ENCODE measurements around the gene NAT10. TPM values are rescaled to one million over a fixed set of nuclear protein-coding genes. Genes with fewer than 3 reads are reported as not detected.

NAT10 gene
- total RNA-seq, 6 donors from 2014 or later, result 19.3 to 69.1 (median 32.5) TPM

DNA sequence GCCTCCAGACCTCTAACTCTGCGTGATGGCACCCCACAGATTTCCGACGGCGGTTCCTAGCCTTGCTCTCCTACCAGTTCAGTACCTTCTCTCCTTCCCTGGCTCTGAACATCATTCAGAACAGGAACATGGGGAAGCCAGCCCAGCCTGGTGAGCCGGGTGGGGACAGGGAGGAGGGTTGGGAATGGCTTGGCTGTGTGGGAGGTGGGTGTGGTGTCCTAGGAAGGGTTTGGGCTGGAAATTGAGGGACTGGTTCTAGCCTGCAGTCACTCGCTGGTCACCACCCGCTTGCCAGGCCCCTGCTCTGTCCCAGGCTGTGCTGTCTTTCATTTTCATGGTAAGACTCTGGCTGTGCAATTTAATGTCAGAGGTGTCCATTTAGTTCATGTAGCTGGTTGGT is 33.9 kb downstream of the NAT10 start:
- WGBS, 2 donors, result 95 to 98% methylated on average over 7 of the region's 7 CpGs
- Histone ChIP-seq H3K27me3 (no peaks in the 10 kb centered on the region), H3K36me3 (peaks cover 37 to 100% (median 96%) of the 10 kb centered on the region in 4 donors), H3K4me1 (no peaks in the 10 kb centered on the region), H3K27ac (no peak overlapping the region), H3K9me3 (no peaks in the 10 kb centered on the region), H3K4me3 (no peak overlapping the region)
- no peak for ATAC-seq (ENCODE audit: low FRiP score in 2 of 2)
- TF ChIP-seq EP300 (IDR thresholded peaks at IDR 0.05), result no peak
- TF ChIP-seq, protein P1, sequence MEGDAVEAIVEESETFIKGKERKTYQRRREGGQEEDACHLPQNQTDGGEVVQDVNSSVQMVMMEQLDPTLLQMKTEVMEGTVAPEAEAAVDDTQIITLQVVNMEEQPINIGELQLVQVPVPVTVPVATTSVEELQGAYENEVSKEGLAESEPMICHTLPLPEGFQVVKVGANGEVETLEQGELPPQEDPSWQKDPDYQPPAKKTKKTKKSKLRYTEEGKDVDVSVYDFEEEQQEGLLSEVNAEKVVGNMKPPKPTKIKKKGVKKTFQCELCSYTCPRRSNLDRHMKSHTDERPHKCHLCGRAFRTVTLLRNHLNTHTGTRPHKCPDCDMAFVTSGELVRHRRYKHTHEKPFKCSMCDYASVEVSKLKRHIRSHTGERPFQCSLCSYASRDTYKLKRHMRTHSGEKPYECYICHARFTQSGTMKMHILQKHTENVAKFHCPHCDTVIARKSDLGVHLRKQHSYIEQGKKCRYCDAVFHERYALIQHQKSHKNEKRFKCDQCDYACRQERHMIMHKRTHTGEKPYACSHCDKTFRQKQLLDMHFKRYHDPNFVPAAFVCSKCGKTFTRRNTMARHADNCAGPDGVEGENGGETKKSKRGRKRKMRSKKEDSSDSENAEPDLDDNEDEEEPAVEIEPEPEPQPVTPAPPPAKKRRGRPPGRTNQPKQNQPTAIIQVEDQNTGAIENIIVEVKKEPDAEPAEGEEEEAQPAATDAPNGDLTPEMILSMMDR (IDR thresholded peaks at IDR 0.05), result no peak
- TF ChIP-seq POLR2AphosphoS5 (IDR thresholded peaks at IDR 0.05), result no peak
- DNase-seq, result no peak

DNA sequence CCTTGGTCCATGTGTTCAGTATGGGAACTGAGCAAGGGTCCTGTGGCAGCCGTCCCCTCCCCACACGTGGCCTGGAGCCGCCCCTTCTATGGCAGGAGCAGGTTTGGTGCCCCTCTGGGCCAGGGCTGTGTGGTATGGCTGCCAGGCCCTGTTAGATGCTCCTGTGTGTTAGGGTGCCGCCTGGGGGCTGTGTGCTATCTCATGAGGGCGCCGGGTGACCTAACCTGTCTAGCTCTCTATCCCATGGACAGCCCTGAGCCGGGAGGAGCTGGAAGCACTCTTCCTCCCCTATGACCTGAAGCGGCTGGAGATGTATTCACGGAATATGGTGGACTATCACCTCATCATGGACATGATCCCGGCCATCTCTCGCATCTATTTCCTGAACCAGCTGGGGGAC is 34.7 kb downstream of the NAT10 start:
- DNase-seq, result no peak
- H3K9me3 ChIP-seq, result no peaks in the 10 kb centered on the region
- WGBS, 2 donors, result 80 to 96% methylated on average over 3 to 11 of the region's 11 CpGs
- peaks cover 45 to 100% (median 94%) of the 10 kb centered on the region in 4 donors for H3K36me3 ChIP-seq
- H3K27me3 ChIP-seq, result no peaks in the 10 kb centered on the region
- peak in 1 of 2 donors; percentile 26 for ATAC-seq (ENCODE audit: low FRiP score in 2 of 2)
- H3K4me3 ChIP-seq, result no peak overlapping the region
- no peak for TF ChIP-seq POLR2A (IDR thresholded peaks at IDR 0.05)
- TF ChIP-seq POLR2AphosphoS5 (IDR thresholded peaks at IDR 0.05), result no peak
- TF ChIP-seq EP300 (IDR thresholded peaks at IDR 0.05), result no peak
- TF ChIP-seq, protein P1 (IDR thresholded peaks at IDR 0.05), result no peak
- H3K4me1 ChIP-seq, result no peaks in the 10 kb centered on the region
- no peak overlapping the region for H3K27ac ChIP-seq

- ATAC-seq (ENCODE audit: low FRiP score in 2 of 2), result no peak
- Histone ChIP-seq H3K9me3 (no peaks in the 10 kb centered on the region), H3K4me3 (no peak overlapping the region), H3K36me3 (peaks cover 37 to 100% (median 91%) of the 10 kb centered on the region in 4 donors), H3K27ac (no peak overlapping the region), H3K27me3 (no peaks in the 10 kb centered on the region), H3K4me1 (no peaks in the 10 kb centered on the region)
- TF ChIP-seq EP300 (IDR thresholded peaks at IDR 0.05) (no peak), POLR2AphosphoS5 (IDR thresholded peaks at IDR 0.05) (no peak), POLR2A (IDR thresholded peaks at IDR 0.05) (no peak)
- TF ChIP-seq, protein P1 (IDR thresholded peaks at IDR 0.05), result no peak
- no peak for DNase-seq
- 72 to 83% methylated on average over 2 of the region's 2 CpGs for WGBS, 2 donors
These were observed 37.6 kb downstream of the NAT10 start for GRCh38 chr11:34143048-34143447.

- 89 to 92% methylated on average over 3 to 5 of the region's 5 CpGs for WGBS, 2 donors
- H3K4me3 ChIP-seq, result no peak overlapping the region
- TF ChIP-seq POLR2A (IDR thresholded peaks at IDR 0.05), result no peak
- no peak for TF ChIP-seq POLR2AphosphoS5 (IDR thresholded peaks at IDR 0.05)
- no peak for TF ChIP-seq EP300 (IDR thresholded peaks at IDR 0.05)
- TF ChIP-seq, protein P1 (IDR thresholded peaks at IDR 0.05), result no peak
- H3K27me3 ChIP-seq, result no peaks in the 10 kb centered on the region
- DNase-seq (no peak), ATAC-seq (ENCODE audit: low FRiP score in 2 of 2) (no peak)
- H3K9me3 ChIP-seq, result no peaks in the 10 kb centered on the region
- H3K27ac ChIP-seq, result no peak overlapping the region
- peaks cover 37 to 100% (median 83%) of the 10 kb centered on the region in 4 donors for H3K36me3 ChIP-seq
- H3K4me1 ChIP-seq, result no peaks in the 10 kb centered on the region
These were observed 39.6 kb downstream of the NAT10 start for GRCh38 chr11:34145073-34145472.

DNA sequence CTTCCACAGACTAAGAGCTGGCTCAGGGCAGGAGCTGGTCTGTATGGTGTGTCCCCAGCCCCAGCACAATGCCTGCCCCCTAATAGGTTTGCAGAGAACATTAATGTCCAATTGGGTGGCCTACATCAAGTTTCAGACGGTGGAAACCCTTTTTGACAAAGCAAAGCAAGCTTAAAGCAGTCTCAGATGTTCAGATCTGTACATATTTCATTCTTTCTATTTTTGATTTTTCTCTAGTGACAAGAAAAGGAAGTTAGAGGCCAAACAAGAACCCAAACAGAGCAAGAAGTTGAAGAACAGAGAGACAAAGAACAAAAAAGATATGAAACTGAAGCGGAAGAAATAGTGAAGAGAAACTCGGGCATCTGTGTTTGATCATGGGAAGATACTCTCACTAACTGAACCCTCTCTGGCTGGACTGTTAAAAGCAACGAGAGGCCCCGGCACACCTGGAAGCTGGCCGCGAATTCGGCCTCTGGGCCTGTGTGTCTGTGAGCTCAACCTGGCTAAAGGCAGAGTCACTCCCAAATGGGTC is 40.5 kb downstream of the NAT10 start:
- Histone ChIP-seq H3K36me3 (peaks cover 35 to 97% (median 78%) of the 10 kb centered on the region in 4 donors), H3K27me3 (no peaks in the 10 kb centered on the region), H3K4me3 (no peak overlapping the region), H3K9me3 (no peaks in the 10 kb centered on the region), H3K27ac (no peak overlapping the region), H3K4me1 (no peaks in the 10 kb centered on the region)
- DNase-seq, result no peak
- ATAC-seq (ENCODE audit: low FRiP score in 2 of 2), result no peak
- WGBS, 2 donors, result 84 to 86% methylated on average over 8 of the region's 8 CpGs
- TF ChIP-seq POLR2A (IDR thresholded peaks at IDR 0.05) (no peak), EP300 (IDR thresholded peaks at IDR 0.05) (no peak), POLR2AphosphoS5 (IDR thresholded peaks at IDR 0.05) (no peak)
- TF ChIP-seq, protein P1 (IDR thresholded peaks at IDR 0.05), result no peak
